Hepatocyte (in vitro differentiated cells): ENCODE measurements around the gene ENOX1. TPM values are rescaled to one million over a fixed set of nuclear protein-coding genes. Genes with fewer than 3 reads are reported as not detected.
"Not testable (repeated sequence)": the region's sequence is repeated elsewhere in the genome, so short reads cannot be mapped to it uniquely, and the experiment has no call there.

ENCODE experiments used
- DNase-seq: peaks from one replicate; pipeline ENCODE4 v3.0.0-alpha.2; 2016; ENCODE audit warnings: low spot score
- H2AFZ ChIP-seq: fragments of 200-600 bp; sonication (generic); 2 replicates; pipeline ENCODE4 v1.6.0; 2016; ENCODE audit warnings: antibody characterized with exemption, mild to moderate bottlenecking
- H3K27ac ChIP-seq: fragments of 200-600 bp; sonication (generic); 2 replicates; pipeline ENCODE4 v1.5.1; 2016; ENCODE audit warnings: mild to moderate bottlenecking
- H3K27me3 ChIP-seq: fragments of 200-600 bp; sonication (generic); 2 replicates; pipeline ENCODE4 v1.6.1; 2016
- H3K36me3 ChIP-seq: fragments of 200-600 bp; sonication (generic); replicated peaks from 2 replicates; pipeline ENCODE4 v1.5.1; 2016; ENCODE audit warnings: low read depth; ENCODE audit not compliant: insufficient read depth
- H3K4me1 ChIP-seq: fragments of 200-600 bp; sonication (generic); 2 replicates; pipeline ENCODE4 v1.5.1; 2016; ENCODE audit warnings: mild to moderate bottlenecking, moderate library complexity; ENCODE audit not compliant: insufficient read depth
- H3K4me2 ChIP-seq: fragments of 200-600 bp; sonication (generic); 2 replicates; pipeline ENCODE4 v1.6.0; 2016
- H3K4me3 ChIP-seq: fragments of 200-600 bp; sonication (generic); 2 replicates; pipeline ENCODE4 v1.5.1; 2016; ENCODE audit warnings: mild to moderate bottlenecking
- H3K79me2 ChIP-seq: fragments of 200-600 bp; sonication (generic); 2 replicates; pipeline ENCODE4 v1.6.0; 2017; ENCODE audit warnings: mild to moderate bottlenecking
- H3K9me2 ChIP-seq: fragments of 200-600 bp; sonication (generic); replicated peaks from 2 replicates; pipeline ENCODE4 v1.6.0; 2017; ENCODE audit warnings: mild to moderate bottlenecking; ENCODE audit not compliant: insufficient read depth
- H3K9me3 ChIP-seq: fragments of 200-600 bp; sonication (generic); 2 replicates; pipeline ENCODE4 v1.5.1; 2016; ENCODE audit warnings: low read depth, mild to moderate bottlenecking
- H4K20me1 ChIP-seq: fragments of 200-600 bp; sonication (generic); 2 replicates; pipeline ENCODE4 v1.6.0; 2016; ENCODE audit warnings: mild to moderate bottlenecking; ENCODE audit not compliant: insufficient read depth, poor library complexity, severe bottlenecking
- EZH2 ChIP-seq: fragments of 200-600 bp; sonication (generic); IDR thresholded peaks from 2 replicates; pipeline ENCODE4 v1.6.1; 2016; ENCODE audit warnings: antibody characterized with exemption, mild to moderate bottlenecking, borderline replicate concordance
- EZH2phosphoT487 ChIP-seq: fragments of 200-600 bp; sonication (generic); IDR thresholded peaks from one replicate; pipeline ENCODE4 v1.6.1; 2018; ENCODE audit warnings: antibody characterized with exemption, mild to moderate bottlenecking, low read depth, moderate library complexity; ENCODE audit not compliant: unreplicated experiment, severe bottlenecking
- WGBS: methylation state at CpG from one replicate; pipeline ENCODE4 v1.1.6; 2016; ENCODE audit warnings: low lambda C conversion rate; ENCODE audit errors: missing lambda C conversion rate; 5-methylcytosine and 5-hydroxymethylcytosine counted together
- polyA plus RNA-seq: library from polyadenylated mRNA; unstranded; fragments of >200 nt; fragmentation: Nextera tagmentation; extraction: Ambion mirVana; gene quantifications from 2 replicates; pipeline ENCODE4 v1.2.1, GENCODE V29; 2016
- total RNA-seq: library from RNA; depleted of rRNA; stranded (reverse); fragments of >200 nt; gene quantifications from 2 replicates; pipeline ENCODE4 v1.2.3, GENCODE V29; 2014
- TF ChIP-seq, protein P1 (sequence below): fragments of 200-600 bp; sonication (generic); IDR thresholded peaks from 2 replicates; pipeline ENCODE4 v1.5.1; 2016; ENCODE audit warnings: antibody characterized with exemption, mild to moderate bottlenecking; ENCODE audit not compliant: poor library complexity

ENOX1 gene
- total and polyA plus RNA-seq, 2 experiments from 2014 or later, result 2.4 to 4.0 TPM

DNA sequence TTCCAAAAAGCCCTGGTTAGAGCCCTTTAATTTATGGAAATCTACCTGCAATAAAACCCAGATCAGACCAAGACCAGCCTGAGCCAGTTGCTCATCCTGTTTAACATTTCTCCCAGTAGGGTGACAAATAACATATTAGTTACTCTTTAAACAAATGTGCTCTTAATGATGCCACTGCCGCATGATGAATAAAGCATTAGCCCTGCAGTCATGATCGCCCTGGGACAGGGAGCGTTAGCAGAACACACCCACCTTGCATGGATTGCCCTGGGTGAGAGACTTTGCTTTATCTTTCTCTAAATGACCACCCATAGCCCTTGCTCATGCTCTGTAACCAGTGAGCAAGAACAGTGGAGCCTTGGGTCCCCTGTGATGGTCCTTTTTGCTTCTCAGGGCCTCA lies 362.4 kb downstream of the ENOX1 start:
- H3K9me2 ChIP-seq, result no peaks in the 10 kb centered on the region
- no peaks in the 10 kb centered on the region for H3K79me2 ChIP-seq
- no peak for DNase-seq
- no peak overlapping the region for H3K27ac ChIP-seq
- no peak overlapping the region for H3K4me3 ChIP-seq
- H3K27me3 ChIP-seq, result no peaks in the 10 kb centered on the region
- 92% methylated on average over 3 of the region's 3 CpGs for WGBS
- H3K9me3 ChIP-seq, result no peaks in the 10 kb centered on the region
- TF ChIP-seq EZH2 (no peak), EZH2phosphoT487 (no peak)
- TF ChIP-seq, protein P1, sequence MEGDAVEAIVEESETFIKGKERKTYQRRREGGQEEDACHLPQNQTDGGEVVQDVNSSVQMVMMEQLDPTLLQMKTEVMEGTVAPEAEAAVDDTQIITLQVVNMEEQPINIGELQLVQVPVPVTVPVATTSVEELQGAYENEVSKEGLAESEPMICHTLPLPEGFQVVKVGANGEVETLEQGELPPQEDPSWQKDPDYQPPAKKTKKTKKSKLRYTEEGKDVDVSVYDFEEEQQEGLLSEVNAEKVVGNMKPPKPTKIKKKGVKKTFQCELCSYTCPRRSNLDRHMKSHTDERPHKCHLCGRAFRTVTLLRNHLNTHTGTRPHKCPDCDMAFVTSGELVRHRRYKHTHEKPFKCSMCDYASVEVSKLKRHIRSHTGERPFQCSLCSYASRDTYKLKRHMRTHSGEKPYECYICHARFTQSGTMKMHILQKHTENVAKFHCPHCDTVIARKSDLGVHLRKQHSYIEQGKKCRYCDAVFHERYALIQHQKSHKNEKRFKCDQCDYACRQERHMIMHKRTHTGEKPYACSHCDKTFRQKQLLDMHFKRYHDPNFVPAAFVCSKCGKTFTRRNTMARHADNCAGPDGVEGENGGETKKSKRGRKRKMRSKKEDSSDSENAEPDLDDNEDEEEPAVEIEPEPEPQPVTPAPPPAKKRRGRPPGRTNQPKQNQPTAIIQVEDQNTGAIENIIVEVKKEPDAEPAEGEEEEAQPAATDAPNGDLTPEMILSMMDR, result no peak
- no peaks in the 10 kb centered on the region for H4K20me1 ChIP-seq
- no peaks in the 10 kb centered on the region for H3K4me1 ChIP-seq
- H3K36me3 ChIP-seq, result no peaks in the 10 kb centered on the region
- H2AFZ ChIP-seq, result no peak overlapping the region
- no peak overlapping the region for H3K4me2 ChIP-seq

DNA sequence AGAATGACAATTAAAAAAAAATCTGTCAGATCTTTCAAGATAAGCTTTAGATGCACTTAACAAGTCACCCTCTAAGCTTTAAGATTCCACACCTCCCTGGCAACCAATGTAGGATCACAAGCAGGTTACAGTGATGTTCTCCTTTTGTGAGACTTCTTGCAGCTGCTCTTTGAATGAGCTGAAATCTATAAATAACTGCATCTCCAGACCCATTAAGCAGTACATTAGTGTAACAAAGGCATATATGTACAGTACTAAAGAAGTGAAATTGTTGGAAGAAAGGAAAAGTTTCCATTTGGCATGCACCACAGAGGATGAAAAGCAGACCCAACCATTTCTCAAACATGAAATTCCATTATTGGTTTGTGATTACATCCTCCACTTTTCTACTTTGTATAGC lies 364.7 kb downstream of the ENOX1 start:
- DNase-seq, result no peak
- Histone ChIP-seq H4K20me1 (no peaks in the 10 kb centered on the region), H3K27me3 (no peaks in the 10 kb centered on the region), H2AFZ (no peak overlapping the region), H3K27ac (no peak overlapping the region), H3K36me3 (no peaks in the 10 kb centered on the region), H3K79me2 (no peaks in the 10 kb centered on the region), H3K9me3 (no peaks in the 10 kb centered on the region), H3K9me2 (no peaks in the 10 kb centered on the region), H3K4me2 (no peak overlapping the region), H3K4me1 (no peaks in the 10 kb centered on the region), H3K4me3 (no peak overlapping the region)
- TF ChIP-seq, protein P1, result no peak
- no peak for TF ChIP-seq EZH2
- TF ChIP-seq EZH2phosphoT487, result no peak

DNA sequence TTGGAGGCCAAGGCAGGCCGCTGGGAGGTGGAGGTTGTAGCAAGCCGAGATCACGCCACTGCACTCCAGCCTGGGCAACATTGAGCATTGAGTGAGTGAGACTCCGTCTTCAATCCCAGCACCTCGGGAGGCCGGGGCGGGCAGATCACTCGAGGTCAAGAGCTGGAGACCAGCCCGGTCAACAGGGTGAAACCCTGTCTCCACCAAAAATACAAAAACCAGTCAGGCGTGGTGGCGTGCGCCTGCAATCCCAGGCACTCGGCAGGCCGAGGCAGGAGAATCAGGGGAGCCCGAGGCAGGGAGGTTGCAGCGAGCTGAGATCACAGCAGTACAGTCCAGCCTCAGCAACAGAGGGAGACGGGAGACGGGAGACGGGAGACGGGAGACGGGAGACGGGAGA lies 369.9 kb downstream of the ENOX1 start:
- WGBS, result 97% methylated on average over 16 of the region's 22 CpGs
- H3K9me3 ChIP-seq, DNase-seq: not testable (repeated sequence)

DNA sequence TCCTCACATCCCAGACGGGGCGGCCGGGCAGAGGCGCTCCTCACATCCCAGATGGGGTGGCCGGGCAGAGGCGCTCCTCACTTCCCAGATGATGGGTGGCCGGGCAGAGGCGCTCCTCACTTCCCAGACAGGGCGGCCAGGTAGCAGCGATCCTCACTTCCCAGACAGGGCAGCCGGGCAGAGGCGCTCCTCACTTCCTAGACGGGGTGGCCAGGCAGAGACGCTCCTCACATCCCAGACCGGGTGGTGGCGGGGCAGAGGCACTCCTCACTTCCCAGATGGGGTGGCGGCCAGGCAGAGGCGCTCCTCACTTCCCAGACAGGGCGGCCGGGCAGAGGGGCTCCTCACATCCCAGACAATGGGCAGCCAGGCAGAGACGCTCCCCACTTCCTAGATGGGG lies 370.4 kb downstream of the ENOX1 start:
- WGBS, result 89% methylated on average over 7 of the region's 21 CpGs
- not testable (repeated sequence) for H3K27ac ChIP-seq, H3K36me3 ChIP-seq, DNase-seq, H4K20me1 ChIP-seq, H3K4me3 ChIP-seq, H3K9me3 ChIP-seq, H2AFZ ChIP-seq, H3K4me2 ChIP-seq, H3K4me1 ChIP-seq, H3K79me2 ChIP-seq, H3K27me3 ChIP-seq, H3K9me2 ChIP-seq

More for the DNA sequence above, 369.9 kb downstream of the ENOX1 start:
- not testable (repeated sequence) for H3K9me2 ChIP-seq, H3K4me3 ChIP-seq, H3K27me3 ChIP-seq, H3K36me3 ChIP-seq, H3K4me2 ChIP-seq, H4K20me1 ChIP-seq, H2AFZ ChIP-seq, H3K27ac ChIP-seq, H3K4me1 ChIP-seq, H3K79me2 ChIP-seq

DNA sequence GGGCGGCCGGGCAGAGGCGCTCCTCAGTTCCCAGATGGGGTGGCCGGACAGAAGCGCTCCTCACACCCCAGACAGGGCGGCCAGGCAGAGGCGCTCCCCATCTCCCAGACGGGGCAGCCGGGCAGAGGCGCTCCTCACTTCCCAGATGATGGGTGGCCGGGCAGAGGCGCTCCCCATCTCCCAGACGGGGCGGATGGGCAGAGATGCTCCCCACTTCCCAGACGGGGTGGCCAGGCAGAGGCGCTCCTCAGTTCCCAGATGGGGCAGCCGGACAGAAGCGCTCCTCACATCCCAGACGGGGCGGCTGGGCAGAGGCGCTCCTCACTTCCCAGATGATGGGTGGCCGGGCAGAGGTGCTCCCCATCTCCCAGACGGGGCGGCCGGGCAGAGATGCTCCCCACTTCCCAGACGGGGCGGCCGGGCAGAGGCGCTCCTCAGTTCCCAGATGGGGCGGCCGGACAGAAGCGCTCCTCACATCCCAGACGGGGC lies 370.8 kb downstream of the ENOX1 start:
- H3K4me2 ChIP-seq, DNase-seq, H3K79me2 ChIP-seq, H3K27ac ChIP-seq, H3K4me3 ChIP-seq, H3K36me3 ChIP-seq, H3K9me2 ChIP-seq, H3K27me3 ChIP-seq, H2AFZ ChIP-seq, H4K20me1 ChIP-seq, H3K4me1 ChIP-seq, H3K9me3 ChIP-seq: not testable (repeated sequence)
- WGBS, result 97% methylated on average over 6 of the region's 33 CpGs
